H1 (cell line): ENCODE results near the gene RREB1. TPM values are rescaled to one million over a fixed set of nuclear protein-coding genes. Genes with fewer than 3 reads are reported as not detected.

Source experiments
- CREB1 ChIP-seq: IDR thresholded peaks from 2 replicates; pipeline ENCODE4 v1.6.1; 2012; ENCODE audit warnings: inconsistent platforms
- EGR1 ChIP-seq: IDR thresholded peaks from 2 replicates; pipeline ENCODE4 v1.6.1; 2011; ENCODE audit warnings: low read depth, low read length, borderline replicate concordance
- POLR2A ChIP-seq, 2 experiments: IDR thresholded peaks; 1 replicate in 1 of 2; 2 replicates in 1 of 2; pipeline ENCODE4 v1.6.1; 2011; ENCODE audit warnings: low read depth in 2 of 2, low read length in 2 of 2, mild to moderate bottlenecking in 2 of 2; ENCODE audit errors: control extremely low read depth in 1 of 2
- RAD21 ChIP-seq, 2 experiments: IDR thresholded peaks in 1 of 2; conservative IDR thresholded peaks in 1 of 2; 2 replicates each; pipeline ENCODE4 v1.6.1; 2011; ENCODE audit warnings: low read depth in 2 of 2, low read length in 2 of 2, improper control_type of control experiment in 1 of 2, inconsistent platforms in 1 of 2, mild to moderate bottlenecking in 1 of 2, moderate library complexity in 1 of 2
- SAP30 ChIP-seq: fragments of 300-600 bp; sonication (generic); IDR thresholded peaks from 2 replicates; pipeline ENCODE4 v1.7.1; 2012; ENCODE audit warnings: low read length, moderate library complexity, mild to moderate bottlenecking, inconsistent platforms; ENCODE audit not compliant: insufficient read depth, insufficient replicate concordance
- SIX5 ChIP-seq: IDR thresholded peaks from 2 replicates; pipeline ENCODE4 v1.6.1; 2011; ENCODE audit warnings: mild to moderate bottlenecking, low read depth, low read length
- SP4 ChIP-seq: IDR thresholded peaks from 2 replicates; pipeline ENCODE4 v1.6.1; 2012; ENCODE audit warnings: low read length, inconsistent platforms
- polyA plus RNA-seq, 7 experiments: library from polyadenylated mRNA; depleted of rRNA in 3 of 7; stranded (reverse) in 5 of 7; unstranded in 2 of 7; fragments of >200 nt in 5 of 7; fragments of 200-250 nt in 2 of 7; gene quantifications; 1 replicate in 5 of 7; 2 replicates in 1 of 7; 4 replicates in 1 of 7; pipeline versions ENCODE4 v1.2.1 to v1.2.3, GENCODE V29; 2011 to 2013; ENCODE audit warnings: missing spikeins in 2 of 7, mixed read lengths in 2 of 7
- total RNA-seq: library from RNA; stranded (reverse); fragmentation: NEBNext Ultra II Directional; extraction: Animal tissue kit (Norgen Biotek cat#: 25700); gene quantifications from 2 replicates; pipeline ENCODE4 v1.2.1, GENCODE V29; 2021
- TF ChIP-seq, protein P1 (sequence below): IDR thresholded peaks from 2 replicates; pipeline ENCODE4 v1.6.1; 2012; ENCODE audit warnings: inconsistent platforms
- TF ChIP-seq, protein P2 (sequence below): IDR thresholded peaks from 2 replicates; pipeline ENCODE4 v1.6.1; 2011; ENCODE audit warnings: low read depth, mild to moderate bottlenecking, low read length; ENCODE audit not compliant: insufficient read depth
- TF ChIP-seq, protein P3 (sequence below), 3 experiments: IDR thresholded peaks; 1 replicate in 2 of 3; 2 replicates in 1 of 3; pipeline versions ENCODE4 v1.5.1 to v1.6.1; 2011; ENCODE audit warnings: low read length in 3 of 3, mild to moderate bottlenecking in 3 of 3, inconsistent platforms in 2 of 3, low read depth in 1 of 3, moderate library complexity in 1 of 3; ENCODE audit not compliant: insufficient read depth in 1 of 3; ENCODE audit errors: control extremely low read depth in 1 of 3

Gene RREB1
- total and polyA plus RNA-seq, 2 of the 8 experiments (the other 6 are each of a cell fraction or from before 2014, with no cell fraction given) = 3.9 to 34.7 TPM

DNA sequence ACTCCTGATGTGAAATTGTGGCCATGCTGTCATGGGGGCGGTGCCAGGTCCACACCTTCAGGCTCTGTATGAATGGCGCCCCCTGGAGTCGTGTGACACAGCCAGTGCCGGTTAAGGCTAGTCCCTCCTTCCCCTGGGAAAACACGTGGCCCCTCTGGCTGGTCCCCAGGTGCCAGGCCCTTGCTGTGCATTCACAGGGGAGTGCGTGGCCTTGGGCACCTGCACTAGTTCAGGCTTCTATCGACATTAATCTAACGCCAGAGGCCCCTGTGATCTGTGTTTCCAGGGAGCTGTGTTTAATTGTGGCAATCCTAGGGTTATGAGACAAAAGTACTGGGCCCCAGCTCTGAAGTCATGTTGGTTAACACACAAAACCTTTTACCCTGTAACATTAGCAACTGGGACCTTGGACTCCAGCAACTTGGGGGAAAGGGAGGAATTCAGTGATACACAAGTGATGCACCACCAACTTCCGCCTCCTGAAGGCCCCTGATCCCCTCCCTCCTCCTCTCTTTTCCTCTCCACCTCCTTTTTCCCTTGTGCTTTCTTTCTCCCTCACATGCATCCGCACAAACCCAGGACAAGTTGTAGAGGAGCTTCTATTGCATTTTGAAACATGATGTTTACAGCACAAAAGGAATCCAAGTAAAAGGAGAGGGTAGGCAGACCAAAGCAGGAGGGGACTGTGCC, 131.3 kb downstream of the RREB1 start (continued):
- no peak for TF ChIP-seq SIX5
- no peak for TF ChIP-seq EGR1
- peak; percentile 66 for TF ChIP-seq CREB1
- TF ChIP-seq POLR2A (IDR thresholded peaks at IDR 0.05; ENCODE audit: control extremely low read depth in 1 of 2, low read depth in 2 of 2, low read length in 2 of 2) = no peak
- TF ChIP-seq, protein P1, sequence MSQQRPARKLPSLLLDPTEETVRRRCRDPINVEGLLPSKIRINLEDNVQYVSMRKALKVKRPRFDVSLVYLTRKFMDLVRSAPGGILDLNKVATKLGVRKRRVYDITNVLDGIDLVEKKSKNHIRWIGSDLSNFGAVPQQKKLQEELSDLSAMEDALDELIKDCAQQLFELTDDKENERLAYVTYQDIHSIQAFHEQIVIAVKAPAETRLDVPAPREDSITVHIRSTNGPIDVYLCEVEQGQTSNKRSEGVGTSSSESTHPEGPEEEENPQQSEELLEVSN = peak; percentile 68
- no peak for TF ChIP-seq SAP30
- TF ChIP-seq RAD21 (IDR thresholded peaks at IDR 0.05 in 1 of 2, conservative IDR thresholded peaks at IDR 0.05 in 1 of 2; ENCODE audit: low read depth in 2 of 2, low read length in 2 of 2) = peak; percentile 68 to 80
- TF ChIP-seq, protein P2, sequence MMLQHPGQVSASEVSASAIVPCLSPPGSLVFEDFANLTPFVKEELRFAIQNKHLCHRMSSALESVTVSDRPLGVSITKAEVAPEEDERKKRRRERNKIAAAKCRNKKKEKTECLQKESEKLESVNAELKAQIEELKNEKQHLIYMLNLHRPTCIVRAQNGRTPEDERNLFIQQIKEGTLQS = 0 out of 2 replicates have a peak, but pooled peaks have one; percentile 20
- TF ChIP-seq SP4 = peak; percentile 64; the same call in 1 of the 2 replicates
- TF ChIP-seq, protein P3, sequence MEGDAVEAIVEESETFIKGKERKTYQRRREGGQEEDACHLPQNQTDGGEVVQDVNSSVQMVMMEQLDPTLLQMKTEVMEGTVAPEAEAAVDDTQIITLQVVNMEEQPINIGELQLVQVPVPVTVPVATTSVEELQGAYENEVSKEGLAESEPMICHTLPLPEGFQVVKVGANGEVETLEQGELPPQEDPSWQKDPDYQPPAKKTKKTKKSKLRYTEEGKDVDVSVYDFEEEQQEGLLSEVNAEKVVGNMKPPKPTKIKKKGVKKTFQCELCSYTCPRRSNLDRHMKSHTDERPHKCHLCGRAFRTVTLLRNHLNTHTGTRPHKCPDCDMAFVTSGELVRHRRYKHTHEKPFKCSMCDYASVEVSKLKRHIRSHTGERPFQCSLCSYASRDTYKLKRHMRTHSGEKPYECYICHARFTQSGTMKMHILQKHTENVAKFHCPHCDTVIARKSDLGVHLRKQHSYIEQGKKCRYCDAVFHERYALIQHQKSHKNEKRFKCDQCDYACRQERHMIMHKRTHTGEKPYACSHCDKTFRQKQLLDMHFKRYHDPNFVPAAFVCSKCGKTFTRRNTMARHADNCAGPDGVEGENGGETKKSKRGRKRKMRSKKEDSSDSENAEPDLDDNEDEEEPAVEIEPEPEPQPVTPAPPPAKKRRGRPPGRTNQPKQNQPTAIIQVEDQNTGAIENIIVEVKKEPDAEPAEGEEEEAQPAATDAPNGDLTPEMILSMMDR (IDR thresholded peaks at IDR 0.05; ENCODE audit: control extremely low read depth in 1 of 3, insufficient read depth in 1 of 3, low read depth in 1 of 3, low read length in 3 of 3) = peak; percentile 69 to 79 (median 79)
